RPMI8226 (cell line): ENCODE results near the gene BRD4.

ENCODE experiments used
- DNase-seq: peaks from one replicate; pipeline ENCODE4 v3.0.0-alpha.2; 2015

The BRD4 gene

GRCh38 chr19:15222738-15223648, 109.3 kb downstream of the BRD4 start:
- DNase-seq: peak; percentile 91

GRCh38 chr19:15220833-15221232, 111.5 kb downstream of the BRD4 start:
- DNase-seq: no peak

GRCh38 chr19:15218501-15218900, 113.8 kb downstream of the BRD4 start:
- no peak for DNase-seq

- DNase-seq: no peak
Measured at GRCh38 chr19:15216363-15216762, 116.0 kb downstream of the BRD4 start.

GRCh38 chr19:15213715-15214381, 118.5 kb downstream of the BRD4 start:
- DNase-seq: no peak

- DNase-seq: no peak
Measured at GRCh38 chr19:15212711-15213110, 119.6 kb downstream of the BRD4 start.

GRCh38 chr19:15210323-15210781, 122.0 kb downstream of the BRD4 start:
- DNase-seq: no peak

GRCh38 chr19:15201374-15202023, 130.8 kb downstream of the BRD4 start:
- no peak for DNase-seq

GRCh38 chr19:15200553-15201364, 131.6 kb downstream of the BRD4 start, which contains the start of gene NOTCH3:
TSS of gene NOTCH3 (minus strand) at chr19:15200995. CDS start at chr19:15200905, 90 bp downstream.
- no peak for DNase-seq

- DNase-seq: no peak
Measured at GRCh38 chr19:15199661-15200552, 132.4 kb downstream of the BRD4 start.

- DNase-seq: no peak
Measured at GRCh38 chr19:15198951-15199660, 133.2 kb downstream of the BRD4 start.

GRCh38 chr19:15197942-15198341, 134.4 kb downstream of the BRD4 start:
- DNase-seq: no peak

- DNase-seq: peak; percentile 57
Measured at GRCh38 chr19:15197275-15197941, 134.9 kb downstream of the BRD4 start.

- DNase-seq: no peak
Measured at GRCh38 chr19:15196360-15197005, 135.9 kb downstream of the BRD4 start.

- no peak for DNase-seq
Measured at GRCh38 chr19:15195371-15196334, 136.7 kb downstream of the BRD4 start.

GRCh38 chr19:15194938-15195337, 137.4 kb downstream of the BRD4 start:
- no peak for DNase-seq

GRCh38 chr19:15191982-15192381, 140.4 kb downstream of the BRD4 start:
- no peak for DNase-seq

- DNase-seq: no peak
Measured at GRCh38 chr19:15191514-15191913, 140.8 kb downstream of the BRD4 start.
